ENCODE measurements around the gene PPIG.
"Not testable (repeated sequence)": the region's sequence is repeated elsewhere in the genome, so short reads cannot be mapped to it uniquely, and the experiment has no call there.

PPIG gene

DNA sequence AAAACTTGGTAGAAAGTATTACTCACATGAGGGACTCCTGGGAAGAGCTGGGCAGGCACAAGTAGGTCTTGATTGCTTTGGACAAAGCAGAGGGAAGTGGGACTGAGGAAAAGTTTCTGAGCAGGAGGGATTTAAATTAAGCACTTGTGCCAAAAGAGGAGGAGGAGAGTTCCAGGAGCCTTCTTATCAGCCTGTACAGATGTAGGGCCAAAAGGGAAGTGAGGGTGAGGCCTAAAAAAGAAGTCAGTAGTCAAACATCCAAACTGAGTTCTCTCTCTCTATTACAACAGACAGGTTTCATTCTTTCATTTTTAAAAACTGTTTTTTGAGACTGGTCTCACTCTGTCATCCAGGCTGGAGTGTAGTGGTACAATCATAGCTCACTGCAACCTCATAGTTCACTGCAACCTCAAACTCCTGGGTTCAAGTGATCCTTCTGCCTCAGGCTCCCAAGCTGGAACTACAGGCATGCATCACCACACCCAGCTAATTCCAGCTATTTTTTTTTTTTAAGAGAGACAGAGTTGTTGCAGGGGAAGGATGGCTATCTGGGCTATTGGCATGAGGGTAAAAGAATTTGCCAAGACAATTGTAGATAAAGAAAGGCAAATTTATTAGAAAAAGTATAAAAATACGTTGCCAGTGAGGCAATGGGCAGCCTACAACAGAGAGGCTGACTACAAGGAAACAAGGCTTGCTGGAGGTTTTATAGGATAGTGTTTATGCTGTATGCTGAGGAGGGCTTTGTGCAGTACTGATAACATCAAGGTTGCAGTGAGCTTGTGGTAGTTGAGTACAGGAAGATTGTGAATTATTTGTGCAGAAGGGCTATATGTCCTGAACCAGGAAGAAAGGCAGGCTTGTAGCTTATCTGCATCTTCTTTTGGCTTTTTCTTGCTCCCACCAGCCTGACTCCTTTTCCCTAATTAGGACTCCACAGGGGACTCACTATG, 81.1 kb downstream of the PPIG start:
- DNase-seq = no peak

DNA sequence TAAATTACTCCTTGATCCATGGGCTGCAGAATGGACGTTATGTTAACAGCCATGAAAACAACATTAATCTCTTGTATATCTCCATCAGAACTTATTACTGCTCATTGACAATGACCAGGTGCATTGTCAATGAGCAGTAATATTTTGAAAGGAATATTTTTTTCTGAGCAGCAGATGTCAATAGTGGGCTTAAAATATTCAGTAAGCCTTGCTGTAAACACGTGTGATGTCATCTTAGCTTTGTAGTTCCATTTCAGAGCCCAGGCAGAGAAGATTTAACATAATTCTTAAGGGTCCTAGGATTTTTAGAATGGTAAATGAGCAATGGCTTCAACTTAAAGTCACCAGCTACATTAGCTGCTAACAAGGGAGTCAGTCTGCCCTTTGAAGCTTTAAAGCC, 83.4 kb downstream of the PPIG start:
- no peak for DNase-seq

GRCh38 chr2:169670215-169670651, 86.1 kb downstream of the PPIG start:
- DNase-seq = no peak

DNA sequence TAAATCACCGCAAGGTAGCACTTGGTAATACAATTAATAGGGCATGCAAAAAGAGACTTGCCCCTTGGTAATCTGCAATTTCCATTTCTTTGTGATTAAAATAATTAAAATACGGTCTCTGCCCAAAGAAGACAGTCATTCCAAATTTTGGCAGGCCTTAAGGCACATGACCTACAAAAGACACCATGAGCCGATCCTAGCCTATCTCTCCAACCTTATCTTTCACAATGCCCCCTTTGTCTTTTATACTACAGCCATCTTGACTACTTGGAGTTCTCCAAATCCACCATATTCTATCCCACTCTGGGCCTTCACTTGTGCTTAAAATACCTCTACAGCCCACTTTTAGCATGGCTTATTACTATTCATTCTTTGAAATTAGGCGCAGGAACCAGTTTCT, 86.8 kb downstream of the PPIG start:
- DNase-seq = no peak

DNA sequence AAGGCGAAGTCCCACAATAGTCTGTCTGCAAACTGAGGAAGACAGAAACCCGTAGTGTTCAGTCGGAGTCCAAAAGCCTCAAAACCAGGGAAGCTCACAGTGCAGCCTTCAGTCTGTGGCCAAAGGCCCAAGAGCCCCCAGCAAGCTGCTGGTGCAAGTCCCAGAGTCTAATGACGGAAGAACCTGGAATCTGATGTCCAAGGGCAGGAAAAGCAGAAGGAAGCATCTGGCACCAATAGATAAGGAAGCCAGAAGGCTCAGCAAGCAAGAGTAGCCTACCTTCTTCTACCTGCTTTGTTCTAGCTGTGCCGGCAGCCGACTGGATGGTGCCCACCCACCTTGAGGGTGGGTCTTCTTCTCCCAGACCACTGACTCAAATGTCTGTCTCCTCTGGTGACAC, 88.3 kb downstream of the PPIG start:
- no peak for DNase-seq

GRCh38 chr2:169673106-169673505, 89.0 kb downstream of the PPIG start:
- no peak for DNase-seq

- DNase-seq = no peak
Measured at GRCh38 chr2:169673921-169674320, 89.8 kb downstream of the PPIG start.

DNA sequence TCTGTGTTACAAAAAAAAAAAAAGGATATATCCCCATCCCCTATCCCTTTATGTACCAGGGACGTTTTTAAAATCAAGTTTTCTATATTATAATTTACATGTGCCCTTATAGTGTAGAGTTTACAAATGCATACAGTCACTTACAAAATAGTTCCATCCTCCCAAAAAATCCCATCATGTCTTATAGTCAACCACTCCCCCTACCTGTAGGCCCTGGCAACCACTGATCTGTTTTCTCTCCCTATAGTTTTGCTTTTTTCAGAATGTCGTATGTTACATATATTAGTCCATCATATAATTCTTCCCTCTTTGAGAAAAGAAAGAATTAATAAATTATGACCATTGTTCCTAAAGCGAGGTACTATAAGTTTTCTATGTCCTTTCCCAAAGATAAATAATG, 92.2 kb downstream of the PPIG start:
- no peak for DNase-seq

DNA sequence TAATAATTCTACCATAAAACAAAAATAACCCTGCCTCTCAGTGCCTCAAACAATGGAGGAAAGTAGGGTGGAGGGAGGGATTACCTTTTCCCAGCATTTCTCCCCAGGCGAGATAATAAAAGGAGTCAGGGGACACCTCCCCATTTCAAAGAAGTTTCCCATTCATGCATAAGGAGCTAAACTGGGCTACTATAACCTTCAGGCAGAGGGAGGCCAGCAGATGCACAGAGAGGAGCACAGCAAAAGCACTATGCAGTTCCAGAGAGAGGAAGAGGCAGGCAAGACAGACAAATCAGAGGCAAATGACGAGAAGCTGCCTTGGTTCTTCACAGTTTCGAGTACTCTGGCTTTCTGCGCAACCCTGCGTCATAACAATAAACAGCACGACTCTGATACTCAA, 92.7 kb downstream of the PPIG start:
- no peak for DNase-seq

DNA sequence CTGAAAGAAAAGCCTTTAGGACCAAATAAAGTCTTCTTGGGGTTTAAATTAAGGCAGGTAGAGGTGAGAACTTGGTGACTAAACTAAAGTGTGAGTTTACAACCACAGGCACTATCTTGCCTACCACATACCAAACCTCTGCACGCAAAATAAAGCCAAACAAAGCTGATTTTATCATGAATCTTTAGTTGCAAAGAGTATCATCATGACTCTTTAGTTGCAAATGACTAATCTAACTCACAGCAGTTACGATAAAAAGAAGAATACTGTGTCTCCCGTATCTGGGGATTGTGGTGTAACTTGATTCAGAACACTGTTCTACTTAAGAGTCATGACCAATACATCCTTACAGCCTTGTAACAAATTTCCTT, 98.9 kb downstream of the PPIG start:
- no peak for DNase-seq

DNA sequence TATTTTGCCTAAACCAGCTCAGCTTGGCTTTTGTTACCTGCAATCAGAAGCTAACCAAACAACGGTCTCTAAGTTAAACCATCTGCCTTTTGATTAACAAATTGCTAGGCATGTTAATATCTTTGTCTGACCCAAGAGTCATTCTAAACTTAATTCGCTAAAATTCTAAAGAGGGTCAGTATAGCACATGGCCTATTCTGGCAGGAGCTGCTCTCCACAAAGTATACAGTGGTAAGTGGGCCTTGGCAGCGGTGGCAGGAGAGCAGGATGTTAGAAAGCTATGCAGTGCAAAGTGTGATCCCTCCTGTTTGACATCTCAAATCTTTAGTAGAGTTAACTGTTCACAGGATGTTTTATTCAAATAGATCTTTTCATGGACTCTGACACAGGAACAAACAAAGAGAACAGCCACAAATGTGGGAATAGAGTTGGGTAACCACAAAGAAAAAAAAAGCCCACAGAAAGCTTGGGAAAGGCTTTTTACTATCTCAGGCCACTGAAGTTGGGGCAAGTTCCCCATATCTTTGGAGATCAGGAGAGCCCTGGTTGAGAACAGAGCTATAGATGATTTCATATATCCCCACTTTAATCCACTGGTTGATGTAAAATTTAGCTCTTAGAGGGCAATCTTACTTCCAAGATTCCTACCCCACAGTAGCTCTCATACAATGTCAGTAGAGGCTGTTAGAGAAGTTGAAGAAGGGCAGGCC, 99.4 kb downstream of the PPIG start:
- no peak for DNase-seq

GRCh38 chr2:169684135-169684565, 100.0 kb downstream of the PPIG start:
- DNase-seq = no peak

GRCh38 chr2:169684712-169685111, 100.6 kb downstream of the PPIG start:
- DNase-seq = not testable (repeated sequence)

DNA sequence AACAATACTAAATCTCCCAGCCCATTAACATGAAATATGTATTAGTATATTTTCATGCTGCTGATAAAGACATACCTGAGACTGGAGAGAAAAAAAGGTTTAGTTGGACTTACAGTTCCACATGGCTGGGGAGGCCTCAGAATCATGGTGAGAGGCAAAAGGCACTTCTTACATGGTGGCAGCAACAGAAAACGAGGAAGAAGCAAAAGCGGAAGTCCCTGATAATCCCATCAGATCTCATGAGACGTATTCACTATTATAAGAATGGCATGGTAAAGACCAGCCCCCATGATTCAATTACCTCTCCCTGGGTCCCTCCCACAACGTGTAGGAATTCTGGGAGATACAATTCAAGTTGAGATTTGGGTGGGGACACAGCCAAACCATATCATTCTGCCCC, 102.7 kb downstream of the PPIG start:
- not testable (repeated sequence) for DNase-seq

- DNase-seq = not testable (repeated sequence)
Measured at GRCh38 chr2:169687943-169688342, 103.8 kb downstream of the PPIG start.

DNA sequence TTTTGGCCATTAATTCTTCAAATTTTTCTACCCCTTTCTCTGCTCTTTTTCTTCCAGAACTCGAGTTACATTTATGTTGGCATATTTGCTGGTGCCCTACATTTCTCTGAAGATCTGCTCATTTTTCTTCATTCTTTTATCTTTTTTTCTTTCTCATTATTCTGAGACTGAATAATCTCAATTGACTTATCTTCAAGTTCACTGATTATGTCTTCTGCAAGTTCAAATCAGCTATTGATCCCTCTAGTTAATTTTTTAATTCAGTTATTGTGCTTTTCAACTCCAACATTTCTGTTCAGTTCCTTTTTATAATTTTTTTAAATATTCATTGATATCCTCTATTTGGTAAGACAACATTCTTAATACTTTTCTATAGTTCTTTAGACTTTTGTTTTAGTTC, 106.8 kb downstream of the PPIG start:
- no peak for DNase-seq
